Esophagus (tissue), 2 donors: ENCODE results near the gene NKIRAS1. TPM values are rescaled to one million over a fixed set of nuclear protein-coding genes. Genes with fewer than 3 reads are reported as not detected.

Source experiments
- H3K27ac ChIP-seq, 2 donors: one replicate each; pipeline ENCODE4 v1.5.1; 2013; ENCODE audit warnings: low read depth in 2 of 2, mild to moderate bottlenecking in 2 of 2, inconsistent platforms in 1 of 2, low read length in 1 of 2, moderate library complexity in 1 of 2
- H3K27me3 ChIP-seq, 2 donors: one replicate each; pipeline ENCODE4 v1.6.1; 2013; ENCODE audit warnings: low read length in 2 of 2, control low read depth in 1 of 2, mild to moderate bottlenecking in 1 of 2; ENCODE audit not compliant: insufficient read depth in 2 of 2, control insufficient read depth in 1 of 2
- H3K36me3 ChIP-seq, 2 donors: one replicate each; pipeline ENCODE4 v1.6.1; 2013; ENCODE audit warnings: low read length in 1 of 2; ENCODE audit not compliant: control insufficient read depth in 2 of 2, insufficient read depth in 2 of 2
- H3K4me1 ChIP-seq, 2 donors: one replicate each; pipeline ENCODE4 v1.6.1; 2013; ENCODE audit warnings: low read length in 1 of 2; ENCODE audit not compliant: control insufficient read depth in 2 of 2, insufficient read depth in 2 of 2
- H3K4me3 ChIP-seq, 2 donors: one replicate each; pipeline ENCODE4 v1.5.1; 2013; ENCODE audit warnings: low read length in 2 of 2, mild to moderate bottlenecking in 2 of 2, low read depth in 1 of 2, moderate library complexity in 1 of 2
- H3K9me3 ChIP-seq, 2 donors: one replicate each; pipeline ENCODE4 v1.6.1; 2013; ENCODE audit warnings: mild to moderate bottlenecking in 2 of 2, low read depth in 1 of 2, low read length in 1 of 2, moderate library complexity in 1 of 2; ENCODE audit not compliant: control insufficient read depth in 2 of 2, insufficient read depth in 1 of 2
- WGBS, 2 donors: extraction: QIAGEN DNeasy Blood & Tissue Kit; methylation state at CpG; one replicate each; pipeline ENCODE4 v1.1.7; 2013; 5-methylcytosine and 5-hydroxymethylcytosine counted together
- polyA plus RNA-seq, 2 donors: library from polyadenylated mRNA; stranded (reverse); fragments of 200-250 nt; gene quantifications; one replicate each; pipeline ENCODE4 v1.2.3, GENCODE V29; 2013
- donor health status: healthy with polysubstance abuse.
- donor health status: Bipolar disorder and iron deficiency.

Gene NKIRAS1
- polyA plus RNA-seq, result 1 to 10 TPM; 4.9 to 5.4 TPM

DNA sequence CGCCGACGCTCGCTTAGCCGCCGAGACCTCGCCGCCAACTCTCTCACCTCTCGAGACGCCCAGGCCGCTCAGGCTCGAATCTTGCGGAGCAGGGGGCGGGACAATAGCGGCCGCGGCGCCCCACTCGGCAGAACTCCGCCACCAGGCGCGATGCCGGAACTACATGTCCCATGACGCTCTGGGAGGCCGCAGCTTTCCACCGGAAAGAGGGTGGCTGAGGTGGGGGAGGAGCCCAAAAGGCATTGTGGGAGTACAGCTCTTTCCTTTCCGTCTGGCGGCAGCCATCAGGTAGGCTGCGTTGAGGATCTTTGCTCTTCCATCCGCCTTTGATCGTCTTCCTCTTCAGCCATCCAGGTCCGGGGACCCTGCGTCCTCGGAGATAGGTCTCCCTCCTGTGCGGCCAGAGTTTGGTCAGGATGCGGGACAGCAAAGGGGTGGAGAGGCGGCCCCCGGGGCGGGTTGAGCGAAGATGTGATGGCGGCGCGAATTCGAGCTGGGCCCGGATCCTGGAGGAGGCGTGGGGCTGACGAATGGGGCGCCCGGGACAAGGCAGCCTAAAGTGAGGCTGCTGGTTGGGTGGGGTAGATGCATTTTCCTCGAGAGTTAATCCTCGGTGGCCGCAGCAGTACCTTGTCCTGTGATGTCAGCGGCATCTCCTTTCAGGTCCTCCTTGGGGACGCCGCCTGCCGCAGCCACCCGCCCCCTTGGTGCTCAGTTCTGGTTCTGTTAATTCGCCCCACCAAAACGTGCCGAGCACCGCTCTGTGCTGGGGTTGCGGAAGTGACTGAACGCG lies at the start of gene NKIRAS1, which contains the start of gene RPL15:
Gene NKIRAS1 (minus strand): TSS at position 105 of the 793 bp plus-strand sequence. CDS start 6,086 bp downstream, outside the sequence.
Gene RPL15 (plus strand): TSS at position 247 of the 793 bp plus-strand sequence. CDS start 728 bp downstream, outside the sequence.
- peaks cover 2 to 4% of the 10 kb centered on the region in 2 donors for H3K36me3 ChIP-seq
- H3K27ac ChIP-seq, result peak within 1 kb of the TSS; percentile 95 to 96
- whole genome bisulfite sequencing, 2 donors, result 0% methylated on average over 62 to 64 of the region's 64 CpGs
- no peaks in the 10 kb centered on the region for H3K27me3 ChIP-seq
- H3K4me1 ChIP-seq, result no peaks in the 10 kb centered on the region
- H3K9me3 ChIP-seq, result no peaks in the 10 kb centered on the region
- peak within 1 kb of the TSS; percentile 84 to 97 for H3K4me3 ChIP-seq

- H3K36me3 ChIP-seq, result peaks cover 0 to 6% of the 10 kb centered on the region in 2 donors
- WGBS, 2 donors, result 45 to 79% methylated on average over 1 of the region's 1 CpG
- H3K27me3 ChIP-seq, result no peaks in the 10 kb centered on the region
- H3K4me1 ChIP-seq, result peaks cover 0 to 3% of the 10 kb centered on the region in 2 donors
- H3K4me3 ChIP-seq, result no peak overlapping the region
- no peaks in the 10 kb centered on the region for H3K9me3 ChIP-seq
- no peak overlapping the region for H3K27ac ChIP-seq
Measured at GRCh38 chr3:23966328-23966727, 49.5 kb upstream of the NKIRAS1 start.

GRCh38 chr3:23964537-23965235 lies 47.9 kb upstream of the NKIRAS1 start:
- no peak overlapping the region for H3K27ac ChIP-seq
- H3K4me1 ChIP-seq, result peaks cover 0 to 3% of the 10 kb centered on the region in 2 donors
- H3K36me3 ChIP-seq, result peaks cover 0 to 6% of the 10 kb centered on the region in 2 donors
- 83 to 84% methylated on average over 3 of the region's 3 CpGs for WGBS, 2 donors
- no peak overlapping the region for H3K4me3 ChIP-seq
- H3K27me3 ChIP-seq, result no peaks in the 10 kb centered on the region
- H3K9me3 ChIP-seq, result no peaks in the 10 kb centered on the region

DNA sequence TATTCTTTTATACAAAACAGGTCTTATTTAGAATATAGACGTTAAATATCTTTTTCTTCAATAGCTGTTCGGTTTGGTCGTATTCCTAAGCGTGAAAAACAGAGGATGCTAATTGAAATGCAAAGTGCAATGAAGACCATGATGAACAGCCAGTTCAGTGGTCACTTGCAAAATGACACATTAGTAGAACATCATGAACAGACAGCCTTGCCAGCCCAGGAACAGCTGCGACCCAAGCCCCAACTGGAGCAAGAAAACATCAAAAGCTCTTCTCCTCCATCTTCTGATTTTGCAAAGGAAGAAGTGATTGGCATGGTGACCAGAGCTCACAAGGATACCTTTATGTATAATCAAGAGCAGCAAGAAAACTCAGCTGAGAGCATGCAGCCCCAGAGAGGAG lies 45.1 kb upstream of the NKIRAS1 start:
- Histone ChIP-seq H3K27ac (no peak overlapping the region), H3K9me3 (no peaks in the 10 kb centered on the region), H3K36me3 (peaks cover 0 to 6% of the 10 kb centered on the region in 2 donors), H3K4me3 (no peak overlapping the region), H3K27me3 (no peaks in the 10 kb centered on the region), H3K4me1 (peaks cover 3% of the 10 kb centered on the region in 2 donors)
- 96 to 97% methylated on average over 5 of the region's 5 CpGs for WGBS, 2 donors

- Histone ChIP-seq H3K36me3 (peaks cover 0 to 6% of the 10 kb centered on the region in 2 donors), H3K27ac (no peak overlapping the region), H3K9me3 (no peaks in the 10 kb centered on the region), H3K4me1 (peaks cover 0 to 3% of the 10 kb centered on the region in 2 donors), H3K4me3 (no peak overlapping the region), H3K27me3 (no peaks in the 10 kb centered on the region)
- 100% methylated on average over 1 of the region's 1 CpG for WGBS, 2 donors
Measured at GRCh38 chr3:23961066-23961465, 44.3 kb upstream of the NKIRAS1 start.

DNA sequence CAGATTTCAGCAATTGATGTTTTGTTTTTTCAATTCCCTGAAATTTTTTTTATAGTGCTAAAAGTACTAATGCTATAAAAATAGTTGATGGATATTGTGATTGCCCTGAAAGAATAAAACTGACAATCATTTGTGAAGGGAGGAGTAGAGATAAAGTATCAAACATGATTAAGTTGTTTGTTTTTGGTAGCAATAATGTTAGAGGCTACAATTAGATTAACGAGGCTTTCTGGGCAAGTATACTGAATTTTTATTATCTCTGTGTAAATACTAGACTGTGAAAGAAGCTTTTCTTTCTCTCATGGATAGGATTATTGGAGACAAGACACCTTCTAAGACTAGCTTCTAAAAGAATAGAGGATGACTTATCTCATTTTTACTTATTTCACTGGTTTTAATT lies 43.9 kb upstream of the NKIRAS1 start:
- no peaks in the 10 kb centered on the region for H3K27me3 ChIP-seq
- no peaks in the 10 kb centered on the region for H3K9me3 ChIP-seq
- no peak overlapping the region for H3K4me3 ChIP-seq
- peaks cover 0 to 4% of the 10 kb centered on the region in 2 donors for H3K36me3 ChIP-seq
- no peak overlapping the region for H3K27ac ChIP-seq
- H3K4me1 ChIP-seq, result peaks cover 0 to 3% of the 10 kb centered on the region in 2 donors
- 34 to 53% methylated on average over 1 of the region's 1 CpG for WGBS, 2 donors

GRCh38 chr3:23959135-23959900 lies 42.5 kb upstream of the NKIRAS1 start:
- H3K27me3 ChIP-seq, result no peaks in the 10 kb centered on the region
- H3K4me3 ChIP-seq, result no peak overlapping the region
- WGBS, 2 donors, result 60 to 66% methylated on average over 7 of the region's 7 CpGs
- peaks cover 0 to 3% of the 10 kb centered on the region in 2 donors for H3K4me1 ChIP-seq
- peaks cover 0 to 4% of the 10 kb centered on the region in 2 donors for H3K36me3 ChIP-seq
- peak overlapping the region in 1 of 2 donors; percentile 20 for H3K27ac ChIP-seq
- no peaks in the 10 kb centered on the region for H3K9me3 ChIP-seq

DNA sequence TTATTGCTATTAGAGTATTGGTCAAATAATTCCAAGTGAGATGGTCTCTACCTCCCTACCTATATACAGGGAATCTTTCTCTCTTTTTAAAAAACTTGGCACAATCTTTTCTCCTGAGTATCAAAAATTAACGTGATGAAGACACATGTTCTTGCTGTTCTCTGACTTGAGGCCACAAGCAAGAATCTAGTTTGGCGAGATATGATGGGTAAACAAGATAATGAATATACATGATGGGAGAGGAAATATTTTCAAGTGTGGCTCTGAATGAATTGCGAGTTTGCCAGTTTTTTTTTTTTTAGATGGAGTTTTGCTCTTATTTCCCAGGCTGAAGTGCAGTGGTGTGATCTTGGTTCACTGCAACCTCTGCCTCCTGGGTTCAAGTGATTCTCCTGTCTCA lies 39.9 kb upstream of the NKIRAS1 start:
- H3K4me3 ChIP-seq, result no peak overlapping the region
- peaks cover 0 to 3% of the 10 kb centered on the region in 2 donors for H3K4me1 ChIP-seq
- H3K27ac ChIP-seq, result no peak overlapping the region
- WGBS, 2 donors, result 76 to 79% methylated on average over 3 of the region's 3 CpGs
- H3K36me3 ChIP-seq, result no peaks in the 10 kb centered on the region
- no peaks in the 10 kb centered on the region for H3K27me3 ChIP-seq
- H3K9me3 ChIP-seq, result no peaks in the 10 kb centered on the region

- H3K27me3 ChIP-seq, result no peaks in the 10 kb centered on the region
- no peaks in the 10 kb centered on the region for H3K9me3 ChIP-seq
- no peaks in the 10 kb centered on the region for H3K36me3 ChIP-seq
- WGBS, 2 donors, result 82 to 90% methylated on average over 5 of the region's 5 CpGs
- no peak overlapping the region for H3K4me3 ChIP-seq
- peaks cover 0 to 3% of the 10 kb centered on the region in 2 donors for H3K4me1 ChIP-seq
- H3K27ac ChIP-seq, result no peak overlapping the region
Measured at GRCh38 chr3:23954144-23954543, 37.4 kb upstream of the NKIRAS1 start.
